Upper lobe of left lung (tissue), 4 donors: ENCODE results near the gene MAP4K2.

Source experiments
- EP300 ChIP-seq, 4 donors: sonication (generic); formaldehyde crosslinking; IDR thresholded peaks; one replicate each; pipeline ENCODE4 v1.5.1; 2017; ENCODE audit warnings: antibody characterized with exemption in 4 of 4, control low read depth in 2 of 4
- POLR2A ChIP-seq, 4 donors: fragments of 450-650 bp; IDR thresholded peaks; one replicate each; pipeline ENCODE4 v1.5.1; 2016 to 2017; ENCODE audit warnings: antibody characterized with exemption in 4 of 4, mild to moderate bottlenecking in 2 of 4
- POLR2AphosphoS5 ChIP-seq, 2 donors: sonication (generic); formaldehyde crosslinking; IDR thresholded peaks; one replicate each; pipeline ENCODE4 v1.5.1; 2017; ENCODE audit warnings: antibody characterized with exemption in 2 of 2
- TF ChIP-seq, protein P1 (sequence below), 6 experiments: fragments of 450-650 bp in 4 of 6; fragments of 200-600 bp in 2 of 6; sonication (generic) in 2 of 6; IDR thresholded peaks; one replicate each; pipeline ENCODE4 v1.5.1; 2016 to 2019; ENCODE audit warnings: antibody characterized with exemption in 6 of 6

DNA sequence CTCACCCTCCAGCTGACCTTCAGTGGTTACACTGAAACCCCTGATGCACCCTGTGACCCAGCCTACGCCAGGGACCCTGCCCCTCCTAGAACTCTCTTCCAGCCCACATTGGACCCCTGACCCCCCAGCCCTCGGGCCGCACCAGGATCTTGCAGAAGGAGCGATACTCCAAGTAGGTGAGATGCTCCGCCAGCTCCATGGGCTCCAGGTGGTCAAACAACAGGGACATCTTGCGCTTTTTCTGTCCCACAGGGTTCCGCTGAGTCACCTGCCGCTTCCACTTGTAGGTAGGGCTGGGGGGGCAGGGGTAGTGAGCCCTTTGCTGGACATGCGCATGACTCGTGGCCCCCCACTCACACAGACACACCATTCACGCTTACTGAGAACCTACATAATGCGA lies 63.1 kb downstream of the MAP4K2 start:
- TF ChIP-seq, protein P1, sequence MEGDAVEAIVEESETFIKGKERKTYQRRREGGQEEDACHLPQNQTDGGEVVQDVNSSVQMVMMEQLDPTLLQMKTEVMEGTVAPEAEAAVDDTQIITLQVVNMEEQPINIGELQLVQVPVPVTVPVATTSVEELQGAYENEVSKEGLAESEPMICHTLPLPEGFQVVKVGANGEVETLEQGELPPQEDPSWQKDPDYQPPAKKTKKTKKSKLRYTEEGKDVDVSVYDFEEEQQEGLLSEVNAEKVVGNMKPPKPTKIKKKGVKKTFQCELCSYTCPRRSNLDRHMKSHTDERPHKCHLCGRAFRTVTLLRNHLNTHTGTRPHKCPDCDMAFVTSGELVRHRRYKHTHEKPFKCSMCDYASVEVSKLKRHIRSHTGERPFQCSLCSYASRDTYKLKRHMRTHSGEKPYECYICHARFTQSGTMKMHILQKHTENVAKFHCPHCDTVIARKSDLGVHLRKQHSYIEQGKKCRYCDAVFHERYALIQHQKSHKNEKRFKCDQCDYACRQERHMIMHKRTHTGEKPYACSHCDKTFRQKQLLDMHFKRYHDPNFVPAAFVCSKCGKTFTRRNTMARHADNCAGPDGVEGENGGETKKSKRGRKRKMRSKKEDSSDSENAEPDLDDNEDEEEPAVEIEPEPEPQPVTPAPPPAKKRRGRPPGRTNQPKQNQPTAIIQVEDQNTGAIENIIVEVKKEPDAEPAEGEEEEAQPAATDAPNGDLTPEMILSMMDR (IDR thresholded peaks at IDR 0.05), result no peak
- TF ChIP-seq POLR2AphosphoS5 (IDR thresholded peaks at IDR 0.05), result no peak
- TF ChIP-seq POLR2A (IDR thresholded peaks at IDR 0.05), result no peak
- no peak for TF ChIP-seq EP300 (IDR thresholded peaks at IDR 0.05)
